Coronary artery (tissue), 2 donors: ENCODE measurements around the gene SLCO3A1.

Experiments used
- DNase-seq: peaks from one replicate; pipeline ENCODE4 v3.0.0-alpha.2; 2017; ENCODE audit warnings: low spot score
- H3K27ac ChIP-seq, 2 donors: fragments of 200-600 bp; sonication (generic); one replicate each; pipeline ENCODE4 v1.5.1; 2016 to 2019
- H3K4me3 ChIP-seq: fragments of 200-600 bp; sonication (generic); 2 replicates; pipeline ENCODE4 v1.5.1; 2016; ENCODE audit warnings: mild to moderate bottlenecking, moderate library complexity
- TF ChIP-seq, protein P1 (sequence below): fragments of 200-600 bp; sonication (generic); IDR thresholded peaks from one replicate; pipeline ENCODE4 v1.5.1; 2019; ENCODE audit warnings: antibody characterized with exemption

The SLCO3A1 gene

DNA sequence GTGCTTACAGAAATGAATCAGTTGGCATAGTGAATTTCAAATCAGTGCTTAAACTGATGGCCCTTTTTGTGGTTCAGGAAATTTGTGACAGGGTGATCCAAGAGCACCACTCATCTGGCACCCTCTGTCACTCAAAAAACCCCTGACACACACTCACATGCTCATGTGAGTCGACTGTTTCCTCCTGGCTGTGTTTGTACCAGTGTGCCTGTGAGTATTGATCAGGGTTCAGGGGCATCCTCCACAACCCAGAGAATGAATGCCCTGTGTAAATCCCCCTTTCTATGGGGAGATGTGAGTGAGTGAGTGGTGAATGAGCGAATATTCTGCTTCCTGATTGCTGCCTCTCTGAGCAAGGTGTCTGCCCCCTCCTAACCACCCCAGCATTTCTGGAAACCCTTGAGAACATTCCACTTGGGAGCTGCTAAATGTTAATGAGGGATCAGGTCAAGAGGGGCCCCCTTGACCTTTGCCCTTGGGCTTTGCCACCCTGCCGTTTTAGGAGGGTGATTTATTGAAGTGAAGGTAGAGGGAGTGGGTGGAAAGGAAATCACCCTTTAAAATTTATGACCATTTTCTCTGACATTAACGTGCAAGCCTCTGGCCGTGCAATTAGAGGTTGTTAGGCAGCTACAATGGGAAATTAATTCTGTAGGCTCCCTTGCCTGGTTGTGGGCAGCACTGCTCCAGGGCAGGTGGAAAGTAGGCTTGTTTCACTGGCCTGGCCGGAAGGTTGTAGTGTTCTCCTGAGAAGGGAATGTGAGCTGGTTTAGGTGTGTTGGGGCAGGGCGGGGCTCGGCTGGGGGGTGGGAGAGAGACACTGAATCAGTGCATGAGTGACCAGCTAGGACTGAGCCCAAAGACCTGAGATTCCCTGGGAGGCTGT lies 87.2 kb downstream of the SLCO3A1 start:
- TF ChIP-seq, protein P1, sequence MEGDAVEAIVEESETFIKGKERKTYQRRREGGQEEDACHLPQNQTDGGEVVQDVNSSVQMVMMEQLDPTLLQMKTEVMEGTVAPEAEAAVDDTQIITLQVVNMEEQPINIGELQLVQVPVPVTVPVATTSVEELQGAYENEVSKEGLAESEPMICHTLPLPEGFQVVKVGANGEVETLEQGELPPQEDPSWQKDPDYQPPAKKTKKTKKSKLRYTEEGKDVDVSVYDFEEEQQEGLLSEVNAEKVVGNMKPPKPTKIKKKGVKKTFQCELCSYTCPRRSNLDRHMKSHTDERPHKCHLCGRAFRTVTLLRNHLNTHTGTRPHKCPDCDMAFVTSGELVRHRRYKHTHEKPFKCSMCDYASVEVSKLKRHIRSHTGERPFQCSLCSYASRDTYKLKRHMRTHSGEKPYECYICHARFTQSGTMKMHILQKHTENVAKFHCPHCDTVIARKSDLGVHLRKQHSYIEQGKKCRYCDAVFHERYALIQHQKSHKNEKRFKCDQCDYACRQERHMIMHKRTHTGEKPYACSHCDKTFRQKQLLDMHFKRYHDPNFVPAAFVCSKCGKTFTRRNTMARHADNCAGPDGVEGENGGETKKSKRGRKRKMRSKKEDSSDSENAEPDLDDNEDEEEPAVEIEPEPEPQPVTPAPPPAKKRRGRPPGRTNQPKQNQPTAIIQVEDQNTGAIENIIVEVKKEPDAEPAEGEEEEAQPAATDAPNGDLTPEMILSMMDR, result no peak
- Histone ChIP-seq H3K27ac (peak overlapping the region in 1 of 2 donors; percentile 13), H3K4me3 (no peak overlapping the region)
- no peak for DNase-seq

DNA sequence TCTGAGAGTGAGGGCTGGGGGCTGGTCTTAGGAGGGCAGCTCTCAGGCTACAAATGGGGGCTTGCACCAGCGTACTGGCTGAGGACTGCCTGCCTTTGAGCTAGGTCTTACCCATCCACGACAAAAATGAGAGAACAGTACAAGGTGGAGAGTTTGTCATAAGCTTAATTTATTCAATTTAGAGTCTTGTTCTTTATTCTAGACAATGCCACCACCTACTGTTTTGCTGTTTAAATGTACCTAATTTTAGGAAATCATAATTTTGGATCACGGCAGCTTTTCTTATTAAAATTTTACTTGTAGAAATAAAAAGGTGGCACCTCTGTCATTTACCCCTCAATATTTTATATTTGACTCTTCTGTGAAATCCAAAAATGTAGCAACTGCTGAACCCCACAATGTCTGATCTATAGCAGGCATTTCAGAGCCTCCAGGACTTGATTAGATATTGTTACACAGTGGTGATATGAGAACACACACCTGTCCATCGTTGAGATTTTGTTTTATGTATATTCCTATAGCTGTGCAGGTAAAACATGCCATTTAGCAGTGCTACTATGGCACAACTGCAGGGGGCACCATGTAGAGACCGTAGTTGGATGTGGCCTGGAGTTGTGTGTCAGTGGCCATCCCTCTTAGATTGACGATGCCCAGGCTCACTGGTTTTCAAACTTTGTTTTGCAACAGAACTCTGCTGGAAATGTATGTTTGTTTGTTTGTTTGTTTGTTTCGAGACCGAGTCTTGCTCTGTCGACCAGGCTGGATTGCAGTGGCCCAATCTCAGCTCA lies 88.6 kb downstream of the SLCO3A1 start:
- Histone ChIP-seq H3K27ac (peak overlapping the region in 1 of 2 donors; percentile 76), H3K4me3 (no peak overlapping the region)
- no peak for DNase-seq
- TF ChIP-seq, protein P1, result no peak

- TF ChIP-seq, protein P1, result no peak
- Histone ChIP-seq H3K27ac (peak overlapping the region; percentile 24 to 76), H3K4me3 (peak overlapping the region; percentile 56)
- DNase-seq, result peak; percentile 90
Measured at GRCh38 chr15:91942720-91943394, 89.3 kb downstream of the SLCO3A1 start.

- DNase-seq, result no peak
- H3K27ac ChIP-seq, result peak overlapping the region in 1 of 2 donors; percentile 76
- TF ChIP-seq, protein P1, result no peak
- no peak overlapping the region for H3K4me3 ChIP-seq
Measured at GRCh38 chr15:91944331-91944730, 90.8 kb downstream of the SLCO3A1 start.

DNA sequence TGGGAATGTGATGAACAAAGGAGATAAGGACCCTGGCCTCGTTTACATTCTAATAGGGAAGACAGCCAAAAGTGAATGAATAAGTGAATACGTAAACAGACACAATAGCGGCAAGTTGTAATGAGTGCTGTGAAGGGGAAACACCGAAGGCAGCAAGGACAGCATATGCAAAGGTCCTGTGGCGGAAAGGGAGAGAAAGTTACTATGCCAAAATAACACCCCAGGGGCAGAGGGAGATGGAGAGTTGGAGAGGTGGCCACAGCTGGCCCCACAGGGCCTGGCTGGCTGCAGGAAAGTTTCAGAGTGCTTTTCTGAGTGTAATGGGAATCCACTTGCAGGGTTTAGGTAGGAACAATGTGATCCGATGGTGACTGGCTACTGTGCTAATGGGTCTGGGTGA lies 91.9 kb downstream of the SLCO3A1 start:
- TF ChIP-seq, protein P1, result no peak
- no peak for DNase-seq
- no peak overlapping the region for H3K4me3 ChIP-seq
- peak overlapping the region in 1 of 2 donors; percentile 75 for H3K27ac ChIP-seq

GRCh38 chr15:91946075-91946474 lies 92.6 kb downstream of the SLCO3A1 start:
- TF ChIP-seq, protein P1, result no peak
- Histone ChIP-seq H3K27ac (peak overlapping the region; percentile 16 to 75), H3K4me3 (no peak overlapping the region)
- DNase-seq, result no peak
